GM12865 (cell line): ENCODE data around the gene KCTD16.
A peak's percentile ranks its signal among the peaks of the same experiment; 100 is the strongest.

Source experiments
- DNase-seq: peaks from one replicate; pipeline ENCODE4 v3.0.0; 2010; ENCODE audit warnings: low read depth
- H3K4me3 ChIP-seq: 2 replicates; pipeline ENCODE4 v1.5.1; 2011; ENCODE audit warnings: mild to moderate bottlenecking, low read depth, low read length, control low read depth
- TF ChIP-seq, protein P1 (sequence below): IDR thresholded peaks from 2 replicates; pipeline ENCODE4 v1.5.1; 2011; ENCODE audit warnings: low read length, control low read depth, low read depth, inconsistent platforms; ENCODE audit not compliant: insufficient read depth; ENCODE audit errors: missing control alignments

The KCTD16 gene

DNA sequence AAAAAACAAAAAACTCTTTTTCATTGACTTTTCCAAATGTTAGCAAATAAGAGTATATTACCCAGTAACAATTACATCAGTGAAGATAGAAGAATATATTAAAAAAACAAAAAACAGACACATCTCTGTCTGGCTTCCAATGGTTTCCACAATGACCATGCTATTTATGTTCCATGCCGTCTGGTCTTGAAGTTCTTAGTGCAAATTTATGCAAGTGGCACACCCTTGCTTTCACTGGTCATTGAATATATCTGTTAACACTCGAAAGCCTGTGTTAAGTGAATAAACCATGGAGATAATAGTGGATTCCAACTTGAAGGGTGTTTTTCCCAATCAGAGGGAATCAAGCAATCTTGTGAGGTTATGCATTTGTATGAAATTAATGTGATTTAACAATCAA lies 291.9 kb downstream of the KCTD16 start:
- TF ChIP-seq, protein P1, sequence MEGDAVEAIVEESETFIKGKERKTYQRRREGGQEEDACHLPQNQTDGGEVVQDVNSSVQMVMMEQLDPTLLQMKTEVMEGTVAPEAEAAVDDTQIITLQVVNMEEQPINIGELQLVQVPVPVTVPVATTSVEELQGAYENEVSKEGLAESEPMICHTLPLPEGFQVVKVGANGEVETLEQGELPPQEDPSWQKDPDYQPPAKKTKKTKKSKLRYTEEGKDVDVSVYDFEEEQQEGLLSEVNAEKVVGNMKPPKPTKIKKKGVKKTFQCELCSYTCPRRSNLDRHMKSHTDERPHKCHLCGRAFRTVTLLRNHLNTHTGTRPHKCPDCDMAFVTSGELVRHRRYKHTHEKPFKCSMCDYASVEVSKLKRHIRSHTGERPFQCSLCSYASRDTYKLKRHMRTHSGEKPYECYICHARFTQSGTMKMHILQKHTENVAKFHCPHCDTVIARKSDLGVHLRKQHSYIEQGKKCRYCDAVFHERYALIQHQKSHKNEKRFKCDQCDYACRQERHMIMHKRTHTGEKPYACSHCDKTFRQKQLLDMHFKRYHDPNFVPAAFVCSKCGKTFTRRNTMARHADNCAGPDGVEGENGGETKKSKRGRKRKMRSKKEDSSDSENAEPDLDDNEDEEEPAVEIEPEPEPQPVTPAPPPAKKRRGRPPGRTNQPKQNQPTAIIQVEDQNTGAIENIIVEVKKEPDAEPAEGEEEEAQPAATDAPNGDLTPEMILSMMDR, result no peak
- H3K4me3 ChIP-seq, result no peak overlapping the region
- DNase-seq, result no peak

DNA sequence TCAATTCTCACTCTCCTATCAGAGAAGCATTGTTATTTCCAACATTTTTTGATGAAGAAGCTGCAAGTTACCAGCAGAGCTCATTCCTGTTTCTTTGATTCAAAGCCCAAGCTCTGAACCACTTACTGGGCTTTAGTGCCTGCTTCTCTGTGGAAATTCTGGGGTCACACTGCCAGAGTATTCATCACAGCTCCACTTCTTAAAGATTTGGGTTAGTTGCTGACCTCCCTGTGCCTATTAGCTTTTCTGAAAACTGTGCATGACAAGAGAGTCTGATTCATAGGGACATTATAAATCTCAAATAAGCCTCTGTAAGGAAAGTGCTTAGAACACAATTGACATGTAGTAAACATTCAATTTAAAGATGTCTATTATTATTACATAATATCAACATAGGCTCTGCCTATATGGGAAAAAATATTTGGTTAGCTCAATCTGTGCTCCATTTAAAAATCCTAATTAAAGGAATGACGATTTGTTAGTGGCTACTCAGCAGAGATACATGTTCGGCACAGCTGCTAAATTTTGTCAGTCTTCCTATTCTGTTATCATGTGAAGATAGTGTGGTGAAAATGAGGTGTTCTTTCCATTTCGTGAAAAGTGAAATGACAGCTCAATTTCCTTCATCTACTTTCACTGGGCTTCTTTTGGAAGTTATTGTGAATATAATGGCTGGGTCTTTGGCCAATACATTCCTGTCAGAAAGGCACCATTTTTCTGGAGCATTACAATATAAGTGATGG lies 293.0 kb downstream of the KCTD16 start:
- DNase-seq, result no peak
- TF ChIP-seq, protein P1, result no peak

DNA sequence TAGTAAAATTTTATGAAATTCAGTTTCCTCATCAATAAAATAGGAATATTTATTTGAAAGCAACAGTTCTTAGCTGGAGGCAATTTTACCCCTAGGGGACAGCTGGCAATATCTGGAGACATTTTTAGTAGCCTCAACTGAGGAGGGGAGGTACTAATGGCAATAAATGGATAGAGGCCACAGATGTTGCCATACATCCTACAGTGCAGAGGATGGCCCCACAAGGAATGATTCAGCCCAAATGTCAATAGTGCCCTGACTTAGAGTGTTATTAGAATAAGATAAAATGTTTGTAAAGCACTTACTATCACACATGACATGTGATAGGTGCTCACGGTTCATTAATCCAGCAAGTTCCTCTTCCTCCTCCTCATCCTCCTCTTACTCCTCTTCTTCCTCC lies 293.6 kb downstream of the KCTD16 start:
- no peak for DNase-seq
- TF ChIP-seq, protein P1, result no peak
- no peak overlapping the region for H3K4me3 ChIP-seq

More for the DNA sequence above, 293.0 kb downstream of the KCTD16 start:
- no peak overlapping the region for H3K4me3 ChIP-seq

DNA sequence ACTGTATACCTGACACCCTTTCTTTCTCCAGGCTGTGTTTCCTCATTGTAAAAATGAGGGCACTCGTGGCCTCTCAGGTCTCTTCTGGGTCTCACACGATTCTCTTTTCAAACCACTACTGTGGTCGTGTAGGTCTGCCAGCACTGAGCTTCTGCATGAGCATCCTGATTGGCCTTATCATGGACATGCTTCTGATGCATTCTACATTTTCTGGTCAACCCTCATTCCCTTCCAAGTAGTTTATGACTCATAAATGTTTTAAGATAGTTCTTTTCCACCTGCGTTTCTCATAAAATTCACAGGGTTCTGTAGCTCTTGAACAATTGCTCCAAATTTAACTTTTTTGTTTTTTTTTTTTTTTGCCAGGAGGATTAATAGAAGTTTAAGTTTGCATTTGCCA lies 294.8 kb downstream of the KCTD16 start:
- no peak for DNase-seq
- TF ChIP-seq, protein P1, result no peak
- H3K4me3 ChIP-seq, result no peak overlapping the region

DNA sequence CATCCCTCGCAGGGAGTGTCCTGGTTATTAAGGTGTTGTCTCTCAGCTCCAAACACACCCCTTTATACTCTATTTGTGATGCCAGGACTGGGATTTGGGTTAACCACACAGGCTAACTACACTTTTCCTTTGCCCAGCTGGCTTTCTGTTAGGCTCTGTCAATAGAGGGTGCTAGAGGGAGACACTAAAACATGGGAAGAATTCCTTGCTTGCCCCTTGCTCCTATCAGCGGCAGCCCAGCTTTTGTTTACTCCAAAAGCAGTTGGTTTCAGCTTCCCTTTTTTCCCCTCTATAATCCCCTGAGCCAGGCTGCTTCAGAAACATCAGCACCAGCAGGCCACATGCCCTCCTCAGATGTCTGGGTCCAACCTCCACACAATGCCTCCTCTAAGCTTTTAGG lies 297.1 kb downstream of the KCTD16 start:
- no peak overlapping the region for H3K4me3 ChIP-seq
- no peak for DNase-seq

DNA sequence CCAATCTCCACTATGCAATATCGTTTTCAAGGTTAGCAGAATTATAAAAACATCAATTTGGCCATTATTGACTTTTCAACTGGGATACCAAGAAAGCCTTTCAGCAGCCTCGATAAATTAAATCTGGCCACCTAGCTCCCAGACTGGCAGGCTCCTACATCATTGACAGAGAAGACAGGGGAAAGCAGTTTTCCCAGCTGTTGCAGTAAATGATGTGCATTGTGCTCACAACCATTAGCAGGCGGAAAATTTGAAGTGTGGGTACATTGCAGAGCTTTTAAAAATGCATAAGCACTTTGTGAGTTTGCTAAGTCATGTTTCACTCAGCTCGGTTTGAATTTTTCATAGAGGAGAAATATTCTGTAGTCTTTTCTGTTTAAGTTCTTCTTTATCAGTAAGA lies 297.9 kb downstream of the KCTD16 start:
- DNase-seq, result no peak
- TF ChIP-seq, protein P1, result no peak
- H3K4me3 ChIP-seq, result no peak overlapping the region

More for the DNA sequence above, 297.1 kb downstream of the KCTD16 start:
- TF ChIP-seq, protein P1, result peak; percentile 13

DNA sequence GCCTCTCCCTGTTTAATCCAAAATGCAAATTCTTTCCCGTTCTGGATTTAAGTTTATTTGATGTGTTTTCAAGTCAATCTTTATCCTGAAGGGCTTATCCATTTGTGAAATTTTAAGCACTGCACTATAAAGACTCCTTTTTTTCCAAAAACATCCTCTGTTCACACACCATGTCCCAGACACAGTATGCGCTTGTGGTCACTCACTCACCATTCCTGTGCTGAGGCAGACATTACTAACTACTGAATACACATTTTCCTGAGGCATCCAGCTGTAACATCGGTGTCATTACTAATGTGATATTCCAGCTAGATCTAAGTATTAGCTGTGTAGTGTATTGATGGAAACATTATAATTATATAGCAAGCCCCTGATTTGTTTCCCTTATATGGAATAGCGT lies 298.4 kb downstream of the KCTD16 start:
- DNase-seq, result no peak
- TF ChIP-seq, protein P1, result no peak
- H3K4me3 ChIP-seq, result no peak overlapping the region
